HEK293T (cell line): Measurements from ENCODE around the gene ZBTB11.
"Not testable (repeated sequence)": the region's sequence is repeated elsewhere in the genome, so short reads cannot be mapped to it uniquely, and the experiment has no call there.

Experiments
- CTCF ChIA-PET: fragments of 350-600 bp; formaldehyde crosslinking; extraction: SDS; loops from one replicate; lab custom pipeline; 2021; ENCODE audit warnings: antibody characterized with exemption, inconsistent platforms; lab: Yijun Ruan, JAX
- POLR2A ChIA-PET: fragments of 350-600 bp; formaldehyde crosslinking; extraction: SDS; loops from one replicate; lab custom pipeline; 2020; ENCODE audit warnings: antibody characterized with exemption, inconsistent platforms; lab: Yijun Ruan, JAX
- DNase-seq: peaks from one replicate; pipeline ENCODE4 v3.0.0; 2012; ENCODE audit warnings: mixed read lengths; ENCODE audit errors: extremely low spot score
- ARNT ChIP-seq: fragments of 450-650 bp; IDR thresholded peaks from 2 replicates; pipeline ENCODE4 v1.6.1; 2017; ENCODE audit warnings: mild to moderate bottlenecking
- BHLHE40 ChIP-seq: fragments of 450-650 bp; IDR thresholded peaks from 2 replicates; pipeline ENCODE4 v1.6.1; 2016; ENCODE audit warnings: mild to moderate bottlenecking, moderate library complexity, borderline replicate concordance
- CTBP1 ChIP-seq: fragments of 450-650 bp; IDR thresholded peaks from 2 replicates; pipeline ENCODE4 v1.6.1; 2016; ENCODE audit warnings: borderline replicate concordance
- ELF4 ChIP-seq: fragments of 450-650 bp; IDR thresholded peaks from 2 replicates; pipeline ENCODE4 v1.6.1; 2017; ENCODE audit warnings: antibody characterized with exemption
- FOXA1 ChIP-seq: fragments of 450-650 bp; IDR thresholded peaks from 2 replicates; pipeline ENCODE4 v1.6.1; 2016; ENCODE audit warnings: mild to moderate bottlenecking
- FOXK2 ChIP-seq: fragments of 450-650 bp; IDR thresholded peaks from 2 replicates; pipeline ENCODE4 v1.6.1; 2016; ENCODE audit warnings: mild to moderate bottlenecking
- FOXM1 ChIP-seq: fragments of 450-650 bp; IDR thresholded peaks from 2 replicates; pipeline ENCODE4 v1.6.1; 2017; ENCODE audit warnings: mild to moderate bottlenecking, borderline replicate concordance
- HDGF ChIP-seq: fragments of 450-650 bp; IDR thresholded peaks from 2 replicates; pipeline ENCODE4 v1.6.1; 2017; ENCODE audit warnings: antibody characterized with exemption, borderline replicate concordance
- L3MBTL2 ChIP-seq: fragments of 450-650 bp; conservative IDR thresholded peaks from 2 replicates; pipeline ENCODE4 v1.6.1; 2016; ENCODE audit warnings: mild to moderate bottlenecking
- LEF1 ChIP-seq: fragments of 450-650 bp; IDR thresholded peaks from 2 replicates; pipeline ENCODE4 v1.6.1; 2017; ENCODE audit warnings: mild to moderate bottlenecking, borderline replicate concordance
- NFRKB ChIP-seq: fragments of 450-650 bp; IDR thresholded peaks from 2 replicates; pipeline ENCODE4 v1.6.1; 2016; ENCODE audit warnings: mild to moderate bottlenecking, moderate library complexity
- SP1 ChIP-seq: fragments of 450-650 bp; IDR thresholded peaks from 2 replicates; pipeline ENCODE4 v1.6.1; 2017
- SUZ12 ChIP-seq: fragments of 450-650 bp; IDR thresholded peaks from 2 replicates; pipeline ENCODE4 v1.6.1; 2016; ENCODE audit warnings: mild to moderate bottlenecking
- TARDBP ChIP-seq: fragments of 450-650 bp; IDR thresholded peaks from 2 replicates; pipeline ENCODE4 v1.6.1; 2016
- ZNF384 ChIP-seq: fragments of 450-650 bp; IDR thresholded peaks from 2 replicates; pipeline ENCODE4 v1.6.1; 2016
- TF ChIP-seq, protein P1 (sequence below): fragments of 450-650 bp; IDR thresholded peaks from 2 replicates; pipeline ENCODE4 v1.6.1; 2016

ZBTB11 gene

DNA sequence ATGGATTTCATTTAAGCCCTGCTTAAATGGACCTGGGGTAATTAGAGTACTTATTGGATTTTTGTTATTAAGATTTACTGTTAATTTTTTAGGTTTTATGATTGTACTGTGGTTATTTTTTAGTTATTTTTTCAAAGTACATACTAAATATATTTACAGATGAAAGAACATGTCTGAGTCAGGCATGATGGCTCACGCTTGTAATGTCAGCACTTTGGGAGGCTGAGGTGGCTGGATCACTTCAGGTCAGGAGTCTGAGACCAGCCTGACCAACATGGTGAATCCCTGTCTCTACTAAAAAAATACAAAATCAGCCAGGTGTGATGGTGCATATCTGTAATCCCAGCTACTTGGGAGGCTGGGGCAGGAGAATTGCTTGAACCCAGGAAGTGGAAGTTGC lies 25.8 kb upstream of the ZBTB11 start:
- POLR2A ChIA-PET, result interaction anchor here (1.1 to 1.8 kb wide), 2 partner anchors 17 to 22 kb away, joined by 3 to 6 read pairs; partner anchors contain the start of genes CEP97 and RPL24
- TF ChIP-seq TARDBP (no peak), FOXA1 (no peak), CTBP1 (no peak), NFRKB (no peak), ARNT (no peak), SUZ12 (no peak), L3MBTL2 (no peak), BHLHE40 (no peak), FOXM1 (no peak), HDGF (no peak), FOXK2 (no peak), ZNF384 (no peak), ELF4 (no peak), SP1 (no peak), LEF1 (no peak)
- TF ChIP-seq, protein P1, sequence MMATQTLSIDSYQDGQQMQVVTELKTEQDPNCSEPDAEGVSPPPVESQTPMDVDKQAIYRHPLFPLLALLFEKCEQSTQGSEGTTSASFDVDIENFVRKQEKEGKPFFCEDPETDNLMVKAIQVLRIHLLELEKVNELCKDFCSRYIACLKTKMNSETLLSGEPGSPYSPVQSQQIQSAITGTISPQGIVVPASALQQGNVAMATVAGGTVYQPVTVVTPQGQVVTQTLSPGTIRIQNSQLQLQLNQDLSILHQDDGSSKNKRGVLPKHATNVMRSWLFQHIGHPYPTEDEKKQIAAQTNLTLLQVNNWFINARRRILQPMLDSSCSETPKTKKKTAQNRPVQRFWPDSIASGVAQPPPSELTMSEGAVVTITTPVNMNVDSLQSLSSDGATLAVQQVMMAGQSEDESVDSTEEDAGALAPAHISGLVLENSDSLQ, result no peak
- CTCF ChIA-PET, result no interaction called here
- no peak for DNase-seq

DNA sequence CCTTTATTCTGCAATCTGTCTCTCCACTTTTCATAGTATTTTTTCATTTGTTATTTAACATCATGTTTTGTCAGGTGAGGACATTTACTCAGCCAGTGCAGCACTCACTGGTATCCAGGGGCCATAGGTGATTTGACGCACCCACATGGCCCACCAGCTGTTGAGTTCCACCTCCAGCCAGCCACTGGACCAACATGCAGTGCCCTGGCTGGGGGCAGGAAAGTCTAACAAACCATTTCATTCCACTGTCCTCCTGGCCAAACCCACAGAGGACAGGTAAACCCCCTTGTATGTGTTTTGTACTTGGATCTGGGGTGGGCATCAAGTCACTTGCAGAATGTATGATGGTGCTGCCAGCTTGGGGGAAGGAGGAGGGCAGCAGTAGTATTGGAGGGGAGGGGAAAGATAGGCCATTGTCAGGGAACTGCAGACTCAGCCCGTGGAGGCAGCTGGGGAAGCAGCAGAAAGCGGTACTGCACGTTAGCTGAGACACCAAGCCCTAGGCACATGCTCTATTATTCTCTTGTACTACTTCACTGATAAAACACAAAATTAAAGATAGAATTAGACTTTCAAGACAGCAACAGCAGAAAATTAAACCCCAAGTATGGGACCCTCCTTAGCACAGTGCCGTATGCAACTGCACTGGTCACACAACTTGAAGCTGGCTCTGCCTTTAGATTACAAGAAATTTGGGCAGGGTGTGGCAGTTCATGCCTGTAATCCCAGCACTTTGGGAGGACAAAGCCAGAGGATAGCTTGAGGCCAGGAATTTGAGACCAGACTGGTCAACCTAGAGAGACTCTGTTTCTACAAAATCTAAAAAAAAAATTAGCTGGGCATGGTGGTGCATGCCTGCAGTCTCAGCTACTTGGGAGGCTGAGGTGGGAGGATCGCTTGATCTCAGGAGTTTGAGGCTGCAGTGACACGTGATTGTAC lies 25.0 kb upstream of the ZBTB11 start:
- POLR2A ChIA-PET, result interaction anchor here (1.1 to 1.8 kb wide), 2 partner anchors 16 to 22 kb away, joined by 3 to 6 read pairs; partner anchors contain the start of genes CEP97 and RPL24
- CTCF ChIA-PET, result no interaction called here
- TF ChIP-seq ARNT (no peak), NFRKB (no peak), TARDBP (no peak), BHLHE40 (no peak), SUZ12 (no peak), SP1 (no peak), ZNF384 (no peak), HDGF (no peak), LEF1 (no peak), FOXA1 (no peak), L3MBTL2 (no peak), ELF4 (no peak), FOXK2 (no peak), CTBP1 (no peak), FOXM1 (no peak)
- TF ChIP-seq, protein P1, result no peak
- no peak for DNase-seq

DNA sequence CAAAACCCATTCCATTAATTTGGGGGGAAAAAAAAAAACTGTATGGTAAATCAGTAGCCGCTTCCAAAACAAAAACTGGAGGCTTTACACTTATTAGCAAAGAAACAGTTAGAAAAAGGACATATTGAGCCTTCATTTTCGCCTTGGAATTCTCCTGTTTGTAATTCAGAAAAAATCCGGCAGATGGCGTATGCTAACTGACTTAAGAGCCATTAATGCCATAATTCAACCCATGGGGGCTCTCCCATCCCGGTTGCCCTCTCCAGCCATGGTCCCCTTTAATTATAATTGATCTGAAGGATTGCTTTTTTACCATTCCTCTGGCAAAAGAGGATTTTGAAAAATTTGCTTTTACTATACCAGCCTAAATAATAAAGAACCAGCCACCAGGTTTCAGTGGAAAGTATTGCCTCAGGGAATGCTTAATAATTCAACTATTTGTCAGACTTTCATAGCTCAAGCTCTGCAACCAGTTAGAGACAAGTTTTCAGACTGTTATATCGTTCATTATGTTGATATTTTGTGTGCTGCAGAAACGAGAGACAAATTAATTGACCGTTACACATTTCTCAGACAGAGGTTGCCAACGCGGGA lies 18.9 kb upstream of the ZBTB11 start:
- POLR2A ChIA-PET, result interaction anchor here (0.7 kb wide), 1 partner anchor 28 kb away, joined by 3 read pairs; the partner anchor contains the start of gene CEP97
- peak; percentile 15 for DNase-seq
- TF ChIP-seq ARNT, result no peak
- TF ChIP-seq SP1, result no peak
- no peak for TF ChIP-seq FOXM1
- TF ChIP-seq BHLHE40, result no peak
- TF ChIP-seq L3MBTL2, result no peak
- TF ChIP-seq HDGF, result no peak
- TF ChIP-seq TARDBP, result no peak
- no peak for TF ChIP-seq FOXA1
- TF ChIP-seq ZNF384, result no peak
- no peak for TF ChIP-seq NFRKB
- CTCF ChIA-PET, result interaction anchor here (0.7 kb wide), 2 partner anchors 11 to 1240 kb away, joined by 3 read pairs; no protein-coding TSS in a partner anchor

DNA sequence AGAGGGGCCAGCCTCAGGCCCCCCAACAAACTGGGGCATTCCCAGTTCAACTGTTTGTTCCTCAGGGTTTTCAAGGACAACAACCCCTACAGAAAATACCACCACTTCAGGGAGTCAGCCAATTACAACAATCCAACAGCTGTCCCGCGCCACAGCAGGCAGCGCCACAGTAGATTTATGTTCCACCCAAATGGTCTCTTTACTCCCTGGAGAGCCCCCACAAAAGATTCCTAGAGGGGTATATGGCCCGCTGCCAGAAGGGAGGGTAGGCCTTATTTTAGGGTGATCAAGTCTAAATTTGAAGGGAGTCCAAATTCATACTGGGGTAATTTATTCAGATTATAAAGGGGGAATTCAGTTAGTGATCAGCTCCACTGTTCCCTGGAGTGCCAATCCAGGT lies 17.9 kb upstream of the ZBTB11 start:
- DNase-seq, POLR2A ChIA-PET: not testable (repeated sequence)
- CTCF ChIA-PET, result interaction anchor here (0.7 kb wide), 1 partner anchor 1239 kb away, joined by 3 read pairs; no protein-coding TSS in a partner anchor

DNA sequence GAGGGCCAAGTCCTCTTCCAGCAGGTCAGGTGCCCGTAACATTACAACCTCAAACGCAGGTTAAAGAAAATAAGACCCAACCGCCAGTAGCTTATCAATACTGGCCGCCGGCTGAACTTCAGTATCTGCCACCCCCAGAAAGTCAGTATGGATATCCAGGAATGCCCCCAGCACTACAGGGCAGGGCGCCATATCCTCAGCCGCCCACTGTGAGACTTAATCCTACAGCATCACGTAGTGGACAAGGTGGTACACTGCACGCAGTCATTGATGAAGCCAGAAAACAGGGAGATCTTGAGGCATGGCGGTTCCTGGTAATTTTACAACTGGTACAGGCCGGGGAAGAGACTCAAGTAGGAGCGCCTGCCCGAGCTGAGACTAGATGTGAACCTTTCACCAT lies 16.6 kb upstream of the ZBTB11 start:
- CTCF ChIA-PET, POLR2A ChIA-PET: not testable (repeated sequence)
- peak; percentile 36 for DNase-seq

DNA sequence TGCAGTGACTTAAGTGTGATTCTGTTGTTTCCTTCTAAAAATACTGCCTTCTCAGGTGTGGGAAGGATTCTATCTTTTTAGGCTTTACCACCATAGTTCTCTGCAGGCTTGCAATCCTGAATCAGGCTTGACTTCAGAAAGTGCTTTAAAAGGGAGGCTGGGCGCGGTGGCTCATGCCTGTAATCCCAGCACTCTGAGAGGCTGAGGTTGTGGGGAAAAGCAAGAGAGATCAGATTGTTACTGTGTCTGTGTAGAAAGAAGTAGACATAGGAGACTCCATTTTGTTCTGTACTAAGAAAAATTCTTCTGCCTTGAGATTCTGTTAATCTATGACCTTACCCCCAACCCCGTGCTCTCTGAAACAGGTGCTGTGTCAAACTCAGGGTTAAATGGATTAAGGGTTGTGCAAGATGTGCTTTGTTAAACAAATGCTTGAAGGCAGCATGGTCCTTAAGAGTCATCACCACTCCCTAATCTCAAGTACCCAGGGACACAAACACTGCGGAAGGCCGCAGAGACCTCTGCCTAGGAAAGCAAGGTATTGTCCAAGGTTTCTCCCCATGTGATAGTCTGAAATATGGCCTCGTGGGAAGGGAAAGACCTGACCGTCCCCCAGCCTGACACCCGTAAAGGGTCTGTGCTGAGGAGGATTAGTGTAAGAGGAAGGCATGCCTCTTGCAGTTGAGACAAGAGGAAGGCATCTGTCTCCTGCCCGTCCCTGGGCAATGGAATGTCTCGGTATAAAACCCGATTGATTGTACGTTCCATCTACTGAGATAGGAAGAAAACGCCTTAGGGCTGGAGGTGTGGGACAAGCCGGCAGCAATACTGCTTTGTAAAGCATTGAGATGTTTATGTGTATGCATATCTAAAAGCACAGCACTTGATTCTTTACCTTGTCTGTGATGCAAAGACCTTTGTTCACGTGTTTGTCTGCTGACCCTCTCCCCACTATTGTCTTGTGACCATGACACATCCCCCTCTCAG lies 15.0 kb upstream of the ZBTB11 start:
- POLR2A ChIA-PET, result interaction anchor here (1.0 to 1.9 kb wide), 2 partner anchors 12 to 15 kb away, joined by 3 to 6 read pairs; partner anchors contain the start of gene ZBTB11
- DNase-seq, result not testable (repeated sequence)
- CTCF ChIA-PET, result interaction anchor here (0.6 kb wide), 1 partner anchor 19 kb away, joined by 4 read pairs; no protein-coding TSS in a partner anchor
